ENCODE results near the gene STAT6.

DNA sequence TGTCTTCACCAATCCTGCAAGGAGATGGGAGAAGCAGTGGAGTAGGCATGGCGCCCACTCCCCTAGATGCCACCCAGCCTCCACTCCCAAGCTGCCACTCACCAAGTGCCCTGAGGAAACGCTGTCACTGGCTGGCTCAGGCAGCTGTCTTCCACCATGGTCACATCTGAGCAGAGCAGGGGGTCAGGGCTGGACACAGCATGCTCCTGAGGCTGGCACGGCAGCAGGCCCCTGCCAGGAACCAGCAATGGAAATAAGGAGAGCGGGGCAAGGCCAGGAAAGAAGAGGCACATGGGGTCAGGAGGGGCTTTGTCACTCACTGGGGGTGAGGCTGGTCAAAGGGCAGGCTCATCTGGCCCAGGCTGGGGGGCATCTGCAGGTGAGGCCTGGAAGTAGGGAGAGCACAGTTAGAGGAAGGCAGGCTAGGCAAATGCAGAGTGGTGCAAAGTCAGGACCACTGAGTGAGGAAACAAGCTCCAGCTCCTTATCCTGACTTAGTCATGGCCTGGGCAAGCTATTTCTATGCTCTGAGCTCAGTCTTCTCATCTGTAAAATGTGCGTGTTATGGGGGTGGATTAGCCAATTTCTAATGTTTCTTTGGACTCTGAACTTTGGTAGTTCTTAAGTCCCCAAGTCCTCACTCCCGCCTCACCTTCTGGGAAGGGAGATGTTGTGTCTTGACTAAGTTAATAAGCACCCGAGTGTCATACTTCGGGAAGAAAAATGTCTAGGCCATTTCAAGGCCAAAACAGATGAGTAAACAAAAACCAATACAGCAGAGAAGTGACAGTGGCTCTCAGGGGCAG, 14.2 kb downstream of the STAT6 start:
- peak; percentile 22; the same call in 1 of the 2 replicates for TF ChIP-seq POLR2AphosphoS5 (IDR thresholded peaks at IDR 0.05; ENCODE audit: borderline replicate concordance, low read depth, low read length)
- TF ChIP-seq FOXP2 (optimal IDR thresholded peaks at IDR 0.05; ENCODE audit: control extremely low read depth, extremely low read length, insufficient read depth) = no peak
- no peak for TF ChIP-seq EZH2 (IDR thresholded peaks at IDR 0.05)
